WTC11 (cell line): ENCODE data around the gene GPC6. TPM values are rescaled to one million over a fixed set of nuclear protein-coding genes. Genes with fewer than 3 reads are reported as not detected.

Experiments used
- ATAC-seq: fragments of 200-7000 bp; cut with Tn5 transposase; 2 replicates; pipeline ENCODE4 v1.10.0; 2021; ENCODE audit warnings: mild to moderate bottlenecking, moderate library complexity
- CTCF ChIA-PET: fragments of 300-600 bp; sonication (Branson Sonifier 250); formaldehyde crosslinking; loops from one replicate; lab custom pipeline; 2021; ENCODE audit warnings: antibody characterized with exemption; lab: Charles Lee
- POLR2A ChIA-PET: fragments of 350-600 bp; sonication (Branson Sonifier 250); formaldehyde crosslinking; loops from one replicate; lab custom pipeline; 2021; ENCODE audit warnings: antibody characterized with exemption; lab: Charles Lee
- DNase-seq: peaks from one replicate; pipeline ENCODE4 v3.0.0; 2021; ENCODE audit warnings: low spot score
- H3K27ac Mint-ChIP-seq: 2 replicates; pipeline ENCODE4 v1.8.0; 2021; ENCODE audit warnings: mixed read lengths
- H3K27me3 Mint-ChIP-seq: 2 replicates; pipeline ENCODE4 v1.8.0; 2021; ENCODE audit warnings: low read depth, mild to moderate bottlenecking, moderate library complexity, mixed read lengths
- H3K36me3 Mint-ChIP-seq: 2 replicates; pipeline ENCODE4 v1.8.0; 2021; ENCODE audit warnings: mixed read lengths
- H3K4me1 Mint-ChIP-seq: 2 replicates; pipeline ENCODE4 v1.8.0; 2022; ENCODE audit warnings: mixed read lengths
- H3K4me3 Mint-ChIP-seq: 2 replicates; pipeline ENCODE4 v1.8.0; 2021; ENCODE audit warnings: mild to moderate bottlenecking, moderate library complexity, mixed read lengths
- H3K9me3 Mint-ChIP-seq: 2 replicates; pipeline ENCODE4 v1.8.0; 2021; ENCODE audit warnings: mixed read lengths
- AFF4 ChIP-seq: sonication (generic); formaldehyde crosslinking; IDR thresholded peaks from 2 replicates; pipeline ENCODE4 v1.8.1; 2023; ENCODE audit warnings: mild to moderate bottlenecking, missing genetic modification reagents, borderline replicate concordance
- FOXP4 ChIP-seq: sonication (generic); formaldehyde crosslinking; IDR thresholded peaks from 2 replicates; pipeline ENCODE4 v1.8.0; 2022; ENCODE audit warnings: mild to moderate bottlenecking, missing genetic modification reagents
- IRF2 ChIP-seq: sonication (generic); formaldehyde crosslinking; IDR thresholded peaks from 2 replicates; pipeline ENCODE4 v1.8.0; 2022; ENCODE audit warnings: low read depth, missing genetic modification reagents, borderline replicate concordance
- NFATC4 ChIP-seq: fragments of 250-450 bp; sonication (Bioruptor Pico); IDR thresholded peaks from 2 replicates; pipeline ENCODE4 v1.9.0; 2021; ENCODE audit warnings: mild to moderate bottlenecking
- NFYB ChIP-seq: sonication (generic); formaldehyde crosslinking; conservative IDR thresholded peaks from 2 replicates; pipeline ENCODE4 v1.8.0; 2022; ENCODE audit warnings: low read depth, missing genetic modification reagents
- NR2C2 ChIP-seq: sonication (generic); formaldehyde crosslinking; IDR thresholded peaks from 2 replicates; pipeline ENCODE4 v1.8.0; 2022; ENCODE audit warnings: mild to moderate bottlenecking, missing genetic modification reagents
- SMAD4 ChIP-seq: sonication (generic); formaldehyde crosslinking; IDR thresholded peaks from 2 replicates; pipeline ENCODE4 v1.8.0; 2022; ENCODE audit warnings: mild to moderate bottlenecking, missing genetic modification reagents
- STAT6 ChIP-seq: sonication (generic); formaldehyde crosslinking; conservative IDR thresholded peaks from 2 replicates; pipeline ENCODE4 v1.8.1; 2023; ENCODE audit warnings: mild to moderate bottlenecking, low read depth, missing genetic modification reagents, moderate library complexity
- ZNF281 ChIP-seq: sonication (generic); formaldehyde crosslinking; IDR thresholded peaks from 2 replicates; pipeline ENCODE4 v1.8.0; 2023; ENCODE audit warnings: mild to moderate bottlenecking, missing genetic modification reagents
- total RNA-seq: library from RNA; stranded (reverse); gene quantifications from 3 replicates; pipeline ENCODE4 v1.2.3, GENCODE V29; 2021
- TF ChIP-seq, protein P1 (sequence below): fragments of 250-450 bp; sonication (Bioruptor Pico); IDR thresholded peaks from 2 replicates; pipeline ENCODE4 v1.9.0; 2021; ENCODE audit warnings: moderate library complexity, mild to moderate bottlenecking, inconsistent platforms, borderline replicate concordance
- TF ChIP-seq, protein P2 (sequence below): sonication (generic); formaldehyde crosslinking; IDR thresholded peaks from 2 replicates; pipeline ENCODE4 v1.8.1; 2023; ENCODE audit warnings: mild to moderate bottlenecking, moderate library complexity, missing genetic modification reagents

GPC6 gene
- total RNA-seq, 1 experiment from 2014 or later: 19.5 TPM

GRCh38 chr13:93649496-93649895 lies 422.9 kb downstream of the GPC6 start (continued):
- TF ChIP-seq NFATC4: no peak
- TF ChIP-seq, all 79 proteins: peak for 0

- Mint-ChIP-seq H3K27me3 (no peaks in the 10 kb centered on the region), H3K9me3 (peaks cover 8% of the 10 kb centered on the region), H3K4me1 (peaks cover 19% of the 10 kb centered on the region), H3K27ac (no peak overlapping the region), H3K36me3 (no peaks in the 10 kb centered on the region), H3K4me3 (no peak overlapping the region)
- no peak for DNase-seq
- POLR2A ChIA-PET: no interaction called here
- CTCF ChIA-PET: no interaction called here
- ATAC-seq: no peak
- TF ChIP-seq STAT6 (CRISPR knock-in tag) (no peak), FOXP4 (CRISPR knock-in tag) (no peak), SMAD4 (CRISPR knock-in tag) (no peak)
Observed at GRCh38 chr13:93653776-93654175, 427.2 kb downstream of the GPC6 start.

DNA sequence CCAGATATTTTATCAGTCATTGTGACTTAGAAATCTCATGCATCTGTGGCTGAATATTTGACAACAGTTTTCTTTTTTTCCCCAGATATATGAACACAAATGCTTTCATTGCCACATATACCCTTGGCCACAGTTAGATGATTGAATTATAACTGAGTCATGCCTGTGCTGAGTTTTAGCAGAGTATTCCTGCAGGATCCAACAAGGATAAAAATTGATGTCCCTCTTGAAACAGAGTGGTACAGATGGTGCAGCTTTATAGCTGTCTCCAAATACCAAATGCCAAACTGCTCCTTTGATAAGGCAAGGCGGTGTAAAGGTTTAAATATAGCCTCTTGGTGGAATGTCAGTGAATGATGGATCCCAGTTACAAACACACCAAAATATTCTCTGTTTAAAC lies 428.5 kb downstream of the GPC6 start:
- H3K27ac Mint-ChIP-seq: no peak overlapping the region; the same call in 1 of the 2 replicates
- CTCF ChIA-PET: no interaction called here
- H3K27me3 Mint-ChIP-seq: no peaks in the 10 kb centered on the region
- no peak for TF ChIP-seq SMAD4 (CRISPR knock-in tag)
- TF ChIP-seq, protein P1, sequence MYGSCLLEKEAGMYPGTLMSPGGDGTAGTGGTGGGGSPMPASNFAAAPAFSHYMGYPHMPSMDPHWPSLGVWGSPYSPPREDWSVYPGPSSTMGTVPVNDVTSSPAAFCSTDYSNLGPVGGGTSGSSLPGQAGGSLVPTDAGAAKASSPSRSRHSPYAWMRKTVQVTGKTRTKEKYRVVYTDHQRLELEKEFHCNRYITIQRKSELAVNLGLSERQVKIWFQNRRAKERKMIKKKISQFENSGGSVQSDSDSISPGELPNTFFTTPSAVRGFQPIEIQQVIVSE (CRISPR knock-in tag): no peak
- TF ChIP-seq AFF4 (CRISPR knock-in tag): no peak
- TF ChIP-seq, protein P2, sequence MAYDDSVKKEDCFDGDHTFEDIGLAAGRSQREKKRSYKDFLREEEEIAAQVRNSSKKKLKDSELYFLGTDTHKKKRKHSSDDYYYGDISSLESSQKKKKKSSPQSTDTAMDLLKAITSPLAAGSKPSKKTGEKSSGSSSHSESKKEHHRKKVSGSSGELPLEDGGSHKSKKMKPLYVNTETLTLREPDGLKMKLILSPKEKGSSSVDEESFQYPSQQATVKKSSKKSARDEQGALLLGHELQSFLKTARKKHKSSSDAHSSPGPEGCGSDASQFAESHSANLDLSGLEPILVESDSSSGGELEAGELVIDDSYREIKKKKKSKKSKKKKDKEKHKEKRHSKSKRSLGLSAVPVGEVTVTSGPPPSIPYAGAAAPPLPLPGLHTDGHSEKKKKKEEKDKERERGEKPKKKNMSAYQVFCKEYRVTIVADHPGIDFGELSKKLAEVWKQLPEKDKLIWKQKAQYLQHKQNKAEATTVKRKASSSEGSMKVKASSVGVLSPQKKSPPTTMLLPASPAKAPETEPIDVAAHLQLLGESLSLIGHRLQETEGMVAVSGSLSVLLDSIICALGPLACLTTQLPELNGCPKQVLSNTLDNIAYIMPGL (CRISPR knock-in tag): no peak
- no peak for TF ChIP-seq NR2C2
- no peak for TF ChIP-seq IRF2 (CRISPR knock-in tag)
- no peak for TF ChIP-seq ZNF281 (CRISPR knock-in tag)
- no peak for TF ChIP-seq NFYB (CRISPR knock-in tag)
- ATAC-seq (no peak), DNase-seq (no peak)
- peaks cover 8% of the 10 kb centered on the region for H3K9me3 Mint-ChIP-seq
- peaks cover 18% of the 10 kb centered on the region for H3K4me1 Mint-ChIP-seq
- no peak overlapping the region for H3K4me3 Mint-ChIP-seq
- POLR2A ChIA-PET: no interaction called here
- H3K36me3 Mint-ChIP-seq: no peaks in the 10 kb centered on the region
